Endothelial cell (in vitro differentiated cells): ENCODE data around the gene CALN1. TPM values are rescaled to one million over a fixed set of nuclear protein-coding genes. Genes with fewer than 3 reads are reported as not detected.

Experiments
- DNase-seq: peaks from one replicate; pipeline ENCODE4 v3.0.0; 2021; ENCODE audit warnings: low spot score
- H3K27ac Mint-ChIP-seq: one replicate; pipeline ENCODE4 v1.8.0; 2021; ENCODE audit warnings: mixed read lengths, inconsistent platforms; ENCODE audit not compliant: unreplicated experiment
- H3K27me3 Mint-ChIP-seq: one replicate; pipeline ENCODE4 v1.8.0; 2021; ENCODE audit warnings: mild to moderate bottlenecking, moderate library complexity, mixed read lengths, inconsistent platforms; ENCODE audit not compliant: unreplicated experiment
- H3K36me3 Mint-ChIP-seq: one replicate; pipeline ENCODE4 v1.8.0; 2021; ENCODE audit warnings: mild to moderate bottlenecking, low read depth, mixed read lengths, inconsistent platforms; ENCODE audit not compliant: unreplicated experiment
- H3K4me1 Mint-ChIP-seq: one replicate; pipeline ENCODE4 v1.8.0; 2021; ENCODE audit warnings: mild to moderate bottlenecking, mixed read lengths, inconsistent platforms; ENCODE audit not compliant: unreplicated experiment
- H3K4me3 Mint-ChIP-seq: one replicate; pipeline ENCODE4 v1.8.0; 2021; ENCODE audit warnings: mild to moderate bottlenecking, mixed read lengths, inconsistent platforms; ENCODE audit not compliant: unreplicated experiment
- H3K9me3 Mint-ChIP-seq: one replicate; pipeline ENCODE4 v1.8.0; 2021; ENCODE audit warnings: mixed read lengths, inconsistent platforms; ENCODE audit not compliant: unreplicated experiment
- CTCF ChIP-seq: fragments of 200-600 bp; sonication (generic); IDR thresholded peaks from one replicate; pipeline ENCODE4 v1.5.0; 2021; ENCODE audit warnings: antibody characterized with exemption; ENCODE audit not compliant: unreplicated experiment
- total RNA-seq: library from RNA; stranded (reverse); fragmentation: NEBNext Ultra II Directional; extraction: Animal tissue kit (Norgen Biotek cat#: 25700); gene quantifications from one replicate; pipeline ENCODE4 v1.2.1, GENCODE V29; 2021; ENCODE audit not compliant: unreplicated experiment

CALN1 gene
- total RNA-seq, 1 donor from 2014 or later: 1.4 TPM

- Mint-ChIP-seq H3K27me3 (peaks cover 5% of the 10 kb centered on the region), H3K36me3 (peaks cover 3% of the 10 kb centered on the region), H3K9me3 (peaks cover 13% of the 10 kb centered on the region), H3K4me1 (no peaks in the 10 kb centered on the region), H3K27ac (no peak overlapping the region), H3K4me3 (no peak overlapping the region)
- no peak for TF ChIP-seq CTCF
- no peak for DNase-seq
Observed at GRCh38 chr7:71865172-71865571, 547.0 kb downstream of the CALN1 start.

- Mint-ChIP-seq H3K9me3 (peaks cover 13% of the 10 kb centered on the region), H3K4me3 (no peak overlapping the region), H3K4me1 (no peaks in the 10 kb centered on the region), H3K36me3 (peaks cover 3% of the 10 kb centered on the region), H3K27me3 (peaks cover 5% of the 10 kb centered on the region), H3K27ac (no peak overlapping the region)
- DNase-seq: no peak
- no peak for TF ChIP-seq CTCF
Observed at GRCh38 chr7:71864130-71864529, 548.0 kb downstream of the CALN1 start.

- H3K27me3 Mint-ChIP-seq: peaks cover 5% of the 10 kb centered on the region
- H3K4me3 Mint-ChIP-seq: no peak overlapping the region
- TF ChIP-seq CTCF: no peak
- H3K9me3 Mint-ChIP-seq: peaks cover 18% of the 10 kb centered on the region
- peaks cover 3% of the 10 kb centered on the region for H3K36me3 Mint-ChIP-seq
- no peaks in the 10 kb centered on the region for H3K4me1 Mint-ChIP-seq
- DNase-seq: no peak
- no peak overlapping the region for H3K27ac Mint-ChIP-seq
Observed at GRCh38 chr7:71860572-71860971, 551.6 kb downstream of the CALN1 start.

GRCh38 chr7:71857338-71857737 lies 554.8 kb downstream of the CALN1 start:
- peaks cover 9% of the 10 kb centered on the region for H3K9me3 Mint-ChIP-seq
- no peak overlapping the region for H3K27ac Mint-ChIP-seq
- TF ChIP-seq CTCF: no peak
- DNase-seq: no peak
- H3K27me3 Mint-ChIP-seq: peaks cover 3% of the 10 kb centered on the region
- H3K36me3 Mint-ChIP-seq: no peaks in the 10 kb centered on the region
- no peak overlapping the region for H3K4me3 Mint-ChIP-seq
- no peaks in the 10 kb centered on the region for H3K4me1 Mint-ChIP-seq

- H3K36me3 Mint-ChIP-seq: no peaks in the 10 kb centered on the region
- H3K27ac Mint-ChIP-seq: no peak overlapping the region
Observed at GRCh38 chr7:71854546-71855397, 557.4 kb downstream of the CALN1 start.

More at GRCh38 chr7:71854546-71855397, 557.4 kb downstream of the CALN1 start:
- Mint-ChIP-seq H3K4me3 (no peak overlapping the region), H3K27me3 (peaks cover 3% of the 10 kb centered on the region), H3K9me3 (peaks cover 8% of the 10 kb centered on the region), H3K4me1 (no peaks in the 10 kb centered on the region)
- no peak for TF ChIP-seq CTCF
- no peak for DNase-seq
